ENCODE results near the gene ATP8B4.

Gene ATP8B4

GRCh38 chr15:49962044-49962602, 156.9 kb downstream of the ATP8B4 start:
- H3K4me2 ChIP-seq (ENCODE audit: low read depth, low read length, poor library complexity, severe bottlenecking) = no peak overlapping the region
- no peak overlapping the region for H3K4me3 ChIP-seq (ENCODE audit: insufficient read depth, low read length, poor library complexity, severe bottlenecking)
- no peaks in the 10 kb centered on the region for H3K9me3 ChIP-seq (ENCODE audit: insufficient read depth, low read length)
- no peaks in the 10 kb centered on the region for H3K79me2 ChIP-seq (ENCODE audit: insufficient read depth, low read length)
- no peaks in the 10 kb centered on the region for H3F3A ChIP-seq (ENCODE audit: insufficient read depth)
- no peaks in the 10 kb centered on the region for H3K9me2 ChIP-seq (replicated peaks; ENCODE audit: insufficient read depth, low read length)
- TF ChIP-seq, protein P1, sequence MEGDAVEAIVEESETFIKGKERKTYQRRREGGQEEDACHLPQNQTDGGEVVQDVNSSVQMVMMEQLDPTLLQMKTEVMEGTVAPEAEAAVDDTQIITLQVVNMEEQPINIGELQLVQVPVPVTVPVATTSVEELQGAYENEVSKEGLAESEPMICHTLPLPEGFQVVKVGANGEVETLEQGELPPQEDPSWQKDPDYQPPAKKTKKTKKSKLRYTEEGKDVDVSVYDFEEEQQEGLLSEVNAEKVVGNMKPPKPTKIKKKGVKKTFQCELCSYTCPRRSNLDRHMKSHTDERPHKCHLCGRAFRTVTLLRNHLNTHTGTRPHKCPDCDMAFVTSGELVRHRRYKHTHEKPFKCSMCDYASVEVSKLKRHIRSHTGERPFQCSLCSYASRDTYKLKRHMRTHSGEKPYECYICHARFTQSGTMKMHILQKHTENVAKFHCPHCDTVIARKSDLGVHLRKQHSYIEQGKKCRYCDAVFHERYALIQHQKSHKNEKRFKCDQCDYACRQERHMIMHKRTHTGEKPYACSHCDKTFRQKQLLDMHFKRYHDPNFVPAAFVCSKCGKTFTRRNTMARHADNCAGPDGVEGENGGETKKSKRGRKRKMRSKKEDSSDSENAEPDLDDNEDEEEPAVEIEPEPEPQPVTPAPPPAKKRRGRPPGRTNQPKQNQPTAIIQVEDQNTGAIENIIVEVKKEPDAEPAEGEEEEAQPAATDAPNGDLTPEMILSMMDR (IDR thresholded peaks at IDR 0.05; ENCODE audit: insufficient read depth, low read length, poor library complexity, severe bottlenecking) = no peak
- no peak for TF ChIP-seq EZH2phosphoT487 (conservative IDR thresholded peaks at IDR 0.05; ENCODE audit: low read length)
- H3K27ac ChIP-seq (ENCODE audit: low read depth, low read length) = no peak overlapping the region
- H3K36me3 ChIP-seq (ENCODE audit: low read length) = no peaks in the 10 kb centered on the region
- H3K27me3 ChIP-seq (ENCODE audit: low read length) = no peaks in the 10 kb centered on the region; the same call in 1 of the 2 replicates
- H3K9ac ChIP-seq (ENCODE audit: low read length) = no peak overlapping the region
- no peak overlapping the region for H2AFZ ChIP-seq (ENCODE audit: low read depth, low read length, severe bottlenecking)
- H4K20me1 ChIP-seq (ENCODE audit: low read depth, low read length) = no peaks in the 10 kb centered on the region

DNA sequence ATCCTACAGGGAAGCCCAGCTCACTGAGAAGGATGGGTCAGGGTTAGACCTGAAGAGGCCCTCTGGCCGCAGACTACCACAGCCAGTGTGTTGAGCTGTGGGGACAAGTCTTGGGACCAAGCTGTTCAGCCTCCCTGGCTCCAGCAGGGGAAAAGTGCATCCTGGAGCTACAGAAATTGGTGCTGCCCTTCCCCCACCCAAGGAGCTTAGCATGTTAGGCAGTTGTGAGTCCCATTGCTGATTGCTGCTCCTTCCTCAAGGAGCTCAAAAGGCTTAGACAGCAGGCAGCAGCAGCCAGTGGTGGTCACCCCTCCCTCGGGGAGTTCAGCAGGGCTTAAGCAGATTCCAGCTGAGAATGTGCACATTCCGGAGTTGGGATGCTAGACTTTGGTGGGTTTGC, 165.6 kb downstream of the ATP8B4 start:
- Histone ChIP-seq H3K9me2 (replicated peaks; ENCODE audit: insufficient read depth, low read length) (no peaks in the 10 kb centered on the region), H3F3A (ENCODE audit: insufficient read depth) (no peaks in the 10 kb centered on the region), H2AFZ (ENCODE audit: low read depth, low read length, severe bottlenecking) (no peak overlapping the region), H3K9ac (ENCODE audit: low read length) (no peak overlapping the region), H3K4me2 (ENCODE audit: low read depth, low read length, poor library complexity, severe bottlenecking) (no peak overlapping the region), H3K79me2 (ENCODE audit: insufficient read depth, low read length) (no peaks in the 10 kb centered on the region), H3K27ac (ENCODE audit: low read depth, low read length) (no peak overlapping the region), H3K9me3 (ENCODE audit: insufficient read depth, low read length) (no peaks in the 10 kb centered on the region), H3K27me3 (ENCODE audit: low read length) (no peaks in the 10 kb centered on the region), H3K36me3 (ENCODE audit: low read length) (no peaks in the 10 kb centered on the region), H4K20me1 (ENCODE audit: low read depth, low read length) (no peaks in the 10 kb centered on the region), H3K4me3 (ENCODE audit: insufficient read depth, low read length, poor library complexity, severe bottlenecking) (no peak overlapping the region)
- no peak for TF ChIP-seq EZH2phosphoT487 (conservative IDR thresholded peaks at IDR 0.05; ENCODE audit: low read length)
- TF ChIP-seq, protein P1 (IDR thresholded peaks at IDR 0.05; ENCODE audit: insufficient read depth, low read length, poor library complexity, severe bottlenecking) = no peak

- H3K79me2 ChIP-seq (ENCODE audit: insufficient read depth, low read length) = no peaks in the 10 kb centered on the region
- H2AFZ ChIP-seq (ENCODE audit: low read depth, low read length, severe bottlenecking) = no peak overlapping the region
- no peak for TF ChIP-seq EZH2phosphoT487 (conservative IDR thresholded peaks at IDR 0.05; ENCODE audit: low read length)
- TF ChIP-seq, protein P1 (IDR thresholded peaks at IDR 0.05; ENCODE audit: insufficient read depth, low read length, poor library complexity, severe bottlenecking) = no peak
- no peaks in the 10 kb centered on the region for H3F3A ChIP-seq (ENCODE audit: insufficient read depth)
- no peak overlapping the region for H3K4me2 ChIP-seq (ENCODE audit: low read depth, low read length, poor library complexity, severe bottlenecking)
- H3K9me2 ChIP-seq (replicated peaks; ENCODE audit: insufficient read depth, low read length) = no peaks in the 10 kb centered on the region
- no peaks in the 10 kb centered on the region for H3K9me3 ChIP-seq (ENCODE audit: insufficient read depth, low read length)
- H4K20me1 ChIP-seq (ENCODE audit: low read depth, low read length) = no peaks in the 10 kb centered on the region
- no peak overlapping the region for H3K9ac ChIP-seq (ENCODE audit: low read length)
- no peak overlapping the region for H3K27ac ChIP-seq (ENCODE audit: low read depth, low read length)
- H3K36me3 ChIP-seq (ENCODE audit: low read length) = no peaks in the 10 kb centered on the region
- H3K27me3 ChIP-seq (ENCODE audit: low read length) = no peaks in the 10 kb centered on the region
- no peak overlapping the region for H3K4me3 ChIP-seq (ENCODE audit: insufficient read depth, low read length, poor library complexity, severe bottlenecking)
Observed at GRCh38 chr15:49946681-49947080, 172.4 kb downstream of the ATP8B4 start.

All from SU-DHL-6 (cell line).